ENCODE data around the gene IFIH1.

Gene IFIH1

GRCh38 chr2:162219426-162219825, 99.1 kb downstream of the IFIH1 start:
- no peak overlapping the region for H3K27ac ChIP-seq
- no peak for TF ChIP-seq CTCF (IDR thresholded peaks at IDR 0.05)
- no peak for TF ChIP-seq ZFX (IDR thresholded peaks at IDR 0.05; ENCODE audit: borderline replicate concordance)

GRCh38 chr2:162217598-162217997, 100.9 kb downstream of the IFIH1 start:
- TF ChIP-seq ZFX (IDR thresholded peaks at IDR 0.05; ENCODE audit: borderline replicate concordance): no peak
- TF ChIP-seq CTCF (IDR thresholded peaks at IDR 0.05): no peak
- no peak overlapping the region for H3K27ac ChIP-seq
